AG04450 (cell line): Measurements from ENCODE around the gene SNX22. TPM values are rescaled to one million over a fixed set of nuclear protein-coding genes. Genes with fewer than 3 reads are reported as not detected.
A peak's percentile ranks its signal among the peaks of the same experiment; 100 is the strongest.
"Not testable (repeated sequence)": the region's sequence is repeated elsewhere in the genome, so short reads cannot be mapped to it uniquely, and the experiment has no call there.

Experiments
- CTCF ChIA-PET: fragments of 300-600, 350-600 bp; formaldehyde crosslinking; extraction: SDS; loops from one replicate; lab custom pipeline; 2022; ENCODE audit warnings: antibody characterized with exemption, inconsistent platforms; lab: Charles Lee
- POLR2A ChIA-PET: fragments of 350-600 bp; formaldehyde crosslinking; extraction: SDS; loops from one replicate; lab custom pipeline; 2021; ENCODE audit warnings: antibody characterized with exemption, inconsistent platforms; lab: Yijun Ruan, JAX
- DNase-seq: peaks from one replicate; pipeline ENCODE4 v3.0.0-alpha.2; 2011; ENCODE audit warnings: low read depth, low spot score
- H3K27ac ChIP-seq: one replicate; pipeline ENCODE4 v1.5.1; 2012; ENCODE audit warnings: low read depth, low read length, control low read depth
- H3K27me3 ChIP-seq: one replicate; pipeline ENCODE4 v1.6.0; 2012; ENCODE audit warnings: low read length; ENCODE audit not compliant: control insufficient read depth, insufficient read depth
- H3K4me3 ChIP-seq: 2 replicates; pipeline ENCODE4 v1.5.1; 2011; ENCODE audit warnings: mild to moderate bottlenecking, low read depth, low read length, control low read depth
- H3K9me3 ChIP-seq: 2 replicates; pipeline ENCODE4 v1.5.1; 2012; ENCODE audit warnings: low read length; ENCODE audit not compliant: control insufficient read depth, insufficient read depth
- polyA minus RNA-seq: library from RNA; depleted of rRNA, polyadenylated mRNA; stranded (reverse); fragments of >200 nt; gene quantifications from 2 replicates; pipeline ENCODE4 v1.2.3, GENCODE V29; 2011; rRNA and poly(A)+ RNA removed
- polyA plus RNA-seq: library from polyadenylated mRNA; depleted of rRNA; stranded (reverse); fragments of >200 nt; gene quantifications from 2 replicates; pipeline ENCODE4 v1.2.3, GENCODE V29; 2011; rRNA removed
- TF ChIP-seq, protein P1 (sequence below): IDR thresholded peaks from 2 replicates; pipeline ENCODE4 v1.5.1; 2011; ENCODE audit warnings: low read depth, low read length, control low read depth, inconsistent platforms

SNX22 gene
- polyA plus RNA-seq: 0.06 and 0.10 TPM in 2 replicates
- 0.14 and 0.35 TPM in 2 replicates for polyA minus RNA-seq

DNA sequence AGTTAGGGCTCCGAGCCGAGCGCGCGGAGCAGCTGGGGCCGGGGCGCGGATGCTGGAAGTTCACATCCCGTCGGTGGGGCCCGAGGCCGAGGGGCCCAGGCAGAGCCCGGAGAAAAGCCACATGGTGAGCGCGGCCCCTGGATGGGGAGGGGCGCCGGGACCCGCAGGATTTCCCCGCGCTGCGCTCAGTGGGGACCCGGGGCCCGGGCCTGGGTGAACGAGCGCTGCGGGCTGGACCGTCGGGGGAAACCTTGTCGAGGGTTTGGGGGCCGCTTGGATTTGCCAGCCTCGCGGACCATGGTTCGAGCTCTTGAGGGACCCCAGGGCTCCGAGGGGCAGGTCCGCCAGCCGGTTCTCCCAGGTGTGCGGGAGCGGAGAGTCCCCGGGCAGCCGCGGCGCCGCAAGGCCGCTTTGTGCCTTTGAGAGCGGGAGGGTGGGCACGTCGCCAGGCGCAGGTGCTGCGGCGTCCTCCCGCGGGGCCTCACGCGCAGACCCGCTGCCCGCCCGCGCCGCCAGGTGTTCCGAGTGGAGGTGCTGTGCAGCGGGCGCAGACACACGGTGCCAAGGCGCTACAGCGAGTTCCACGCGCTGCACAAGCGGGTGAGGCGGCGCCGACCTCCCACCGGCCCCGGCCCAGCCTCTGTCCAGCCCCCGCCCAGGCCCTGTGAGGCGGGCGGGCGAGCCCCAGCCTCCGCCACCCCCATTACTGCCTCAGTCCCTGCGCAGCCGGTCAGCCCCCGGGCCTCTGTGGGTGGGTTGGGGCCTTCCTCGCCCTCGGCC lies at the start of gene SNX22:
Gene SNX22 (plus strand): TSS at position 5 of the 780 bp plus-strand sequence. CDS start 45 bp downstream, at position 50.
- Histone ChIP-seq H3K27me3 (peaks cover 13% of the 10 kb centered on the region), H3K27ac (no peak within 1 kb of the TSS), H3K9me3 (no peaks in the 10 kb centered on the region; the same call in 1 of the 2 replicates), H3K4me3 (peak within 1 kb of the TSS; percentile 53)
- CTCF ChIA-PET: interaction anchor here (0.6 to 2.7 kb wide), 4 partner anchors 12 to 204 kb away, joined by 3 to 13 read pairs (median 4); partner anchors contain the start of gene CSNK1G1
- DNase-seq: no peak
- TF ChIP-seq, protein P1, sequence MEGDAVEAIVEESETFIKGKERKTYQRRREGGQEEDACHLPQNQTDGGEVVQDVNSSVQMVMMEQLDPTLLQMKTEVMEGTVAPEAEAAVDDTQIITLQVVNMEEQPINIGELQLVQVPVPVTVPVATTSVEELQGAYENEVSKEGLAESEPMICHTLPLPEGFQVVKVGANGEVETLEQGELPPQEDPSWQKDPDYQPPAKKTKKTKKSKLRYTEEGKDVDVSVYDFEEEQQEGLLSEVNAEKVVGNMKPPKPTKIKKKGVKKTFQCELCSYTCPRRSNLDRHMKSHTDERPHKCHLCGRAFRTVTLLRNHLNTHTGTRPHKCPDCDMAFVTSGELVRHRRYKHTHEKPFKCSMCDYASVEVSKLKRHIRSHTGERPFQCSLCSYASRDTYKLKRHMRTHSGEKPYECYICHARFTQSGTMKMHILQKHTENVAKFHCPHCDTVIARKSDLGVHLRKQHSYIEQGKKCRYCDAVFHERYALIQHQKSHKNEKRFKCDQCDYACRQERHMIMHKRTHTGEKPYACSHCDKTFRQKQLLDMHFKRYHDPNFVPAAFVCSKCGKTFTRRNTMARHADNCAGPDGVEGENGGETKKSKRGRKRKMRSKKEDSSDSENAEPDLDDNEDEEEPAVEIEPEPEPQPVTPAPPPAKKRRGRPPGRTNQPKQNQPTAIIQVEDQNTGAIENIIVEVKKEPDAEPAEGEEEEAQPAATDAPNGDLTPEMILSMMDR: no peak
- POLR2A ChIA-PET: no interaction called here

DNA sequence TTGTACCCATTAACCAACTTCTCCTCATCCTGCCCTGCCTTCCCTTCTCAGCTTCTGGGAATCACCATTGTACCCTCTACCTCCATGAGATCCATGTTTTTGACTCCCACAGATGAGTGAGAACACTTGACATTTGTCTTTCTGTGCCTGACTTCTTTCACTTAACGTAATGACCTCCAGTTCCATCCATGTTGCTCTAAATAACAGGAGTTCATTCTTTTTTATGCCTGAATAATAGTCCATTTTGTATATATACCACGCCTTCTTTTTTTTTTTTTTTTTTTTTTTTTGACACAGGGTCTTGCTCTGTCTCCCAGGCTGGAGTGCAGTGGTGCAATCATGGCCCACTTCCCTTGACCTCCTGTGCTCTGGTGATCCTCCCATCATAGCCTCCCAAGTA lies 49.0 kb upstream of the SNX22 start:
- Histone ChIP-seq H3K27ac (no peak overlapping the region), H3K9me3 (no peaks in the 10 kb centered on the region), H3K4me3 (no peak overlapping the region), H3K27me3 (no peaks in the 10 kb centered on the region)
- TF ChIP-seq, protein P1: no peak
- POLR2A ChIA-PET: no interaction called here
- CTCF ChIA-PET: interaction anchor here (0.7 to 1.2 kb wide), 2 partner anchors 17 to 31 kb away, joined by 3 read pairs; no protein-coding TSS in a partner anchor
- DNase-seq: no peak

DNA sequence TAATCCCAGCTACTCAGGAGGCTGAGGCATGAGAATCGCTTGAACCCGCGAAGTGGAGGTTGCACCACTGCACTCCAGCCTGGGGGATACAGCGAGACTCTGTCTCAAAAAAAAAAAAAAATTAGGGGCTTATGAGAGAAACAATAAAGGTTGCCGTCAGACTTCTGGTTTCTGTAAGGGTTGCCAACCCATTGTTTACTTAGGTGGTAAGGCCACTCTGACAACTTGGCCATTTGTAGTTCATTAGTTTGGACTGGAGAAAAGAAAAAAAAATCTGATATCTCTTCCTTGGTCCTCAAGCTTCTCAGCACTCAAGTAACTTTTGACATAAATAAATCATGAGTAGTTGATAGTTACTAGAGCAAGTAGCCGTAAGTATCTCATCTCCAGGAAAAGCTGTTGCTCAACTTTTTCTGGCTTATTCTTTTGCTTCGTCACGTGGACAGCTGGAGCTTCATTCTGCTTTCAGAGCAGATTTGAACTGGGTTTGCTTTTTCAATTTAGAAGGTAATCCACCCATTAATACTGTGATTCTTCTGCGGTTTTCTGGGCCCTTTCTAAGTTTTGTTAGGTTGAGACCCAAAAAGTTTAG lies 46.3 kb upstream of the SNX22 start:
- Histone ChIP-seq H3K27me3 (no peaks in the 10 kb centered on the region), H3K9me3 (no peaks in the 10 kb centered on the region), H3K4me3 (no peak overlapping the region), H3K27ac (no peak overlapping the region)
- TF ChIP-seq, protein P1: no peak
- ChIA-PET POLR2A (interaction anchor here (0.6 to 1.0 kb wide), 3 partner anchors 9 to 82 kb away, joined by 3 to 4 read pairs (median 4); partner anchors contain the start of gene SNX1), CTCF (interaction anchor here (1.7 kb wide), 1 partner anchor 9 kb away, joined by 5 read pairs; the partner anchor contains the start of gene SNX1)
- no peak for DNase-seq

DNA sequence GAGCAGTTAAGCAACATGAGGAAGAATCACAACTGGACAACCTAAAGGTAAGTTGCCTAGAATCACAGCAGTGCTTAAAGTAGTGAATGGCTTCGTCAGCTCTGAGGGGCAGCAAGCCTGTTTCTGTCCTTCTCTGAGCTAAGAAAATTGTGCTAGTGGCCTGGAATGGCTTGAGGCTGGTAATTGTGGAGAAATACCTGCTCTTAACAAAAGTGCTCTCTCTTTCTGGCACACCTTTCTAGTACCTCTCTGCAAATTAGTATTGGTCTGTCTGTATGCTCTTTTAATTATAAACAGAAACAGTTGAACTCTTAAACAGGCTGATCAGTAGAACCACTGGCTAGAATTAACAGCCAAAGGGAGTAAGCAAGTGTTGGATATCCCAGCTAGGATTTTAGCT lies 44.2 kb upstream of the SNX22 start:
- H3K9me3 ChIP-seq: no peaks in the 10 kb centered on the region
- no peak overlapping the region for H3K27ac ChIP-seq
- H3K27me3 ChIP-seq: no peaks in the 10 kb centered on the region
- H3K4me3 ChIP-seq: no peak overlapping the region
- POLR2A ChIA-PET: no interaction called here
- CTCF ChIA-PET: no interaction called here
- no peak for DNase-seq
- TF ChIP-seq, protein P1: no peak

DNA sequence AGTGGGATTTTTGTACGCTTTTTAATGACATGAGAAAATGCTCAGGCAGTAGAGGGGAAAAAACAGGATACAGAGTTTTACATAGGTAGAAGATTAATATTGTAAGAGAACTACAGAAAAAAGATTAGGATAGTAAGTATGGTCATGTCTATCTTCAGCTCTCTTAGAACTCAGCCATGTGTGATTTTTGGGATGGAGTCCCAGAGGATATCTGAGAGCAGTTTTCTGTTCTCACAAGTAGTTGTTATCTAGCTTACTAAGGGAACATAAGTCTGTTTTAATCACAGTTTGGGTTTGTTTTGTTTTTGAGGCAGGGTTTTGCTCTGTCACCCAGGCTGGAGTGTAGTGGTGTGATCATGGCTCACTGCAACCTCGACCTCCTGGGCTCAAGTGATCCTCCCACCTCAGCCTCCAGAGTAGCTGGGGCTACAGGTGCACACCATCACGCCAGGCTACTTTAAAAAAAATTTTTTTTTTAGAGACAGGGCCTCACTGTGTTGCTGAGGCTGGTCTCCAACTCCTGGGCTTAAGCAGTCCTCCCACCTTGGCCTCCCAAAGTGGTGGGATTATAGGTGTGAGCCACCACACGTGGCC lies 41.3 kb upstream of the SNX22 start:
- H3K9me3 ChIP-seq, CTCF ChIA-PET, POLR2A ChIA-PET, H3K4me3 ChIP-seq, DNase-seq, H3K27me3 ChIP-seq, H3K27ac ChIP-seq: not testable (repeated sequence)
